A549 (cell line): ENCODE measurements around the gene TCF4. TPM values are rescaled to one million over a fixed set of nuclear protein-coding genes. Genes with fewer than 3 reads are reported as not detected.
A peak's percentile ranks its signal among the peaks of the same experiment; 100 is the strongest.

ENCODE experiments used
- ATAC-seq, 2 experiments: fragments of 200-7000 bp in 1 of 2; fragments of >200 bp in 1 of 2; cut with Nextera tagmentation in 1 of 2; cut with Tn5 transposase in 1 of 2; 3 replicates each; pipeline versions ENCODE4 v1.8.0 to v1.9.1; 2018 to 2020; ENCODE audit warnings: mild to moderate bottlenecking in 1 of 2, moderate library complexity in 1 of 2
- CTCF ChIA-PET: fragments of 300-600 bp; sonication (Branson Sonifier 250); formaldehyde crosslinking; extraction: SDS; loops from one replicate; lab custom pipeline; 2021; ENCODE audit warnings: antibody characterized with exemption, inconsistent platforms; lab: Yijun Ruan, JAX
- POLR2A ChIA-PET: fragments of 350-600 bp; formaldehyde crosslinking; extraction: SDS; loops from one replicate; lab custom pipeline; 2021; ENCODE audit warnings: antibody characterized with exemption, inconsistent platforms; lab: Yijun Ruan, JAX
- DNase-seq, 2 experiments: peaks; one replicate each; pipeline versions ENCODE4 v3.0.0 to v3.0.0-alpha.2; 2011 to 2016; ENCODE audit warnings: low read depth in 1 of 2, low spot score in 1 of 2
- FAIRE-seq: peaks from 2 replicates; lab custom pipeline; 2011; peaks lifted over from hg19 to GRCh38; lab: Jason Lieb, UNC
- H3K27ac ChIP-seq, 2 experiments: fragments of >200 bp; sonication (Bioruptor Twin); formaldehyde crosslinking; 3 replicates each; pipeline ENCODE4 v1.5.1; 2016 to 2017
- H3K4me1 ChIP-seq: fragments of >200 bp; sonication (Bioruptor Twin); formaldehyde crosslinking; 3 replicates; pipeline ENCODE4 v1.6.1; 2016
- H3K4me2 ChIP-seq: fragments of >200 bp; sonication (Bioruptor Twin); formaldehyde crosslinking; 3 replicates; pipeline ENCODE4 v1.6.1; 2016
- H3K4me3 ChIP-seq: fragments of >200 bp; sonication (Bioruptor Twin); formaldehyde crosslinking; 3 replicates; pipeline ENCODE4 v1.5.1; 2016
- H3K9me3 ChIP-seq: fragments of >200 bp; sonication (Bioruptor Twin); formaldehyde crosslinking; 3 replicates; pipeline ENCODE4 v1.6.1; 2016
- BCL3 ChIP-seq: fragments of >200 bp; sonication (Bioruptor Twin); formaldehyde crosslinking; IDR thresholded peaks from 3 replicates; pipeline ENCODE4 v1.6.1; 2016
- CBX8 ChIP-seq: fragments of 200-600 bp; sonication (generic); IDR thresholded peaks from 2 replicates; pipeline ENCODE4 v1.6.1; 2016
- CEBPB ChIP-seq, 2 experiments: fragments of >200 bp in 1 of 2; sonication (Bioruptor Twin) in 1 of 2; formaldehyde crosslinking in 1 of 2; IDR thresholded peaks; 2 replicates each; pipeline ENCODE4 v1.6.1; 2012 to 2016
- CHD4 ChIP-seq: fragments of 200-600 bp; sonication (generic); IDR thresholded peaks from 2 replicates; pipeline ENCODE4 v1.6.1; 2016; ENCODE audit warnings: antibody characterized with exemption, mild to moderate bottlenecking, borderline replicate concordance
- EP300 ChIP-seq, 2 experiments: fragments of >200 bp; sonication (Bioruptor Twin); formaldehyde crosslinking; IDR thresholded peaks; 2 replicates in 1 of 2; 3 replicates in 1 of 2; pipeline ENCODE4 v1.6.1; 2016 to 2017
- FOSB ChIP-seq: fragments of 250-450 bp; sonication (Bioruptor Pico); IDR thresholded peaks from 2 replicates; pipeline ENCODE4 v1.5.0; 2020; ENCODE audit warnings: mild to moderate bottlenecking, moderate library complexity
- HDAC2 ChIP-seq: fragments of 200-600 bp; sonication (generic); IDR thresholded peaks from 2 replicates; pipeline ENCODE4 v1.6.1; 2016
- HEYL ChIP-seq: fragments of 250-450 bp; sonication (Bioruptor Pico); IDR thresholded peaks from 2 replicates; pipeline ENCODE4 v1.8.0; 2021; ENCODE audit warnings: mild to moderate bottlenecking, moderate library complexity
- JUNB ChIP-seq: fragments of >200 bp; sonication (Bioruptor Twin); formaldehyde crosslinking; IDR thresholded peaks from 2 replicates; pipeline ENCODE4 v1.6.1; 2016
- MAFK ChIP-seq: fragments of 450-650 bp; IDR thresholded peaks from 2 replicates; pipeline ENCODE4 v1.6.1; 2014; ENCODE audit not compliant: partially characterized antibody
- MAX ChIP-seq: IDR thresholded peaks from 2 replicates; pipeline ENCODE4 v1.6.1; 2012
- NFE2L2 ChIP-seq: fragments of 150-350 bp; conservative IDR thresholded peaks from 2 replicates; pipeline ENCODE4 v1.6.1; 2014; ENCODE audit warnings: low read length
- NR3C1 ChIP-seq: fragments of >200 bp; sonication (Bioruptor Twin); formaldehyde crosslinking; IDR thresholded peaks from 3 replicates; pipeline ENCODE4 v1.6.1; 2017
- POLR2A ChIP-seq: IDR thresholded peaks from 2 replicates; pipeline ENCODE4 v1.6.1; 2012; ENCODE audit warnings: mild to moderate bottlenecking, low read length
- ZC3H11A ChIP-seq: fragments of 450-650 bp; IDR thresholded peaks from 2 replicates; pipeline ENCODE4 v1.6.1; 2014; ENCODE audit warnings: antibody characterized with exemption, mild to moderate bottlenecking
- ZFP36 ChIP-seq: fragments of 450-650 bp; IDR thresholded peaks from 2 replicates; pipeline ENCODE4 v1.6.1; 2014; ENCODE audit warnings: borderline replicate concordance; ENCODE audit not compliant: partially characterized antibody
- WGBS: methylation state at CpG from one replicate; pipeline ENCODE4 v1.1.6; 2017; ENCODE audit errors: missing lambda C conversion rate; 5-methylcytosine and 5-hydroxymethylcytosine counted together
- polyA minus RNA-seq: library from RNA; depleted of rRNA, polyadenylated mRNA; stranded (reverse); fragments of >200 nt; gene quantifications from 2 replicates; pipeline ENCODE4 v1.2.3, GENCODE V29; 2011; rRNA and poly(A)+ RNA removed
- polyA plus RNA-seq, 4 experiments: library from polyadenylated mRNA; depleted of rRNA in 3 of 4; stranded (reverse); fragments of >200 nt; fragmentation: RNase III in 1 of 4; extraction: RNeasy Plus Mini Kit Qiagen cat#74134 plus additional on column Dnase treatment in 1 of 4; gene quantifications; 2 replicates in 3 of 4; 3 replicates in 1 of 4; pipeline ENCODE4 v1.2.3, GENCODE V29; 2011 to 2017
- TF ChIP-seq, protein P1 (sequence below): fragments of 250-450 bp; sonication (Bioruptor Pico); IDR thresholded peaks from 2 replicates; pipeline ENCODE4 v1.5.0; 2020; ENCODE audit warnings: low read depth, mild to moderate bottlenecking, moderate library complexity
- TF ChIP-seq, protein P2 (sequence below): fragments of >200 bp; sonication (Bioruptor Twin); formaldehyde crosslinking; IDR thresholded peaks from 2 replicates; pipeline ENCODE4 v1.6.1; 2016
- TF ChIP-seq, protein P3 (sequence below): fragments of >200 bp; sonication (Bioruptor Twin); formaldehyde crosslinking; IDR thresholded peaks from 3 replicates; pipeline ENCODE4 v1.5.1; 2016
- TF ChIP-seq, protein P4 (sequence below): fragments of 450-650 bp; IDR thresholded peaks from 2 replicates; pipeline ENCODE4 v1.6.1; 2014; ENCODE audit warnings: antibody characterized with exemption

TCF4 gene
- 3.8 and 4.0 TPM in 2 replicates for polyA plus RNA-seq (2011; rRNA removed)
- 1.9 and 2.7 TPM in 2 replicates for polyA plus RNA-seq (2012; cell fraction: cytosol; rRNA removed)
- polyA plus RNA-seq (2012; cell fraction: nucleus; rRNA removed) = 2.3 and 3.0 TPM in 2 replicates
- polyA plus RNA-seq (2017; fragmentation: RNase III; extraction: RNeasy Plus Mini Kit Qiagen cat#74134 plus additional on column Dnase treatment) = 2.2 to 3.5 TPM (median 3.0 TPM) in 3 replicates
- 12.7 and 15.8 TPM in 2 replicates for polyA minus RNA-seq

DNA sequence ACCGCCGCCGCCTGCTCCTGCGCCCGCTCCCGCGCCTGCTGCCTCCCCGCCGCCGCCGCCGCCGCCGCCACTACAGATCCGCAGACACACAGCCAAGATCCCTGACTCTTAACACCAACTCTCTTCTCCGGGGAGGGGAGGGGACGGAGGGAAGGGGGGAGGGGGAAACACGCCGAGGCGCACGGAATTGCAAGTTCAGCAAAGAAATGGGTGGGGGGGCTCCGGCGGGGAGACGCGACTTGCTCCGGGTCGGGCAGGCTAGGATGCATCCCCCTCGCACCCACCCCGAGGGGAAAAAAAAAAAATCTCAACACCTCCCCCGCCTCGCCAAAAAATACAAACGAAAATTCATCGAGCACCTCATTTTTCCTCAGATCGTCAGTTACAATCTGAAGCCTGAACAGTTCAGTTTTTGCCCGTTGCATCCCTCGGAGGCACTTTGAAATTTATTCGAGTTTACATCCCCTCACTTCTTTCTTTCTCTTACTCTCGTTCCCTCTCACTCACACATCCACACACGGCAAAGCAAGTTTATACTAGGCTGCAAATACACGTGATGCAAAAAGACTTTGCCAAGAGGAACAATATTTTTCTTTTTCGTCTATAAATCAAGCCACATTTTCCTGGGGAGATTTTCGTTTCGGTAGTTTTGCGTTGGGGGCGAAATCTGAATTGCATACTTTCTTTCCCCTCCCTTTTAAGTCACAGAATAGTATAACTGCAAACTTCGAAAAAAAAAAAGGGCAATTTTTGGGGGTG is at the start of gene TCF4:
Gene TCF4, minus strand, starts transcription at position 82 of the 759 bp plus-strand sequence. CDS start 1,076 bp downstream, outside the sequence.
- Histone ChIP-seq H3K27ac (peak within 1 kb of the TSS; percentile 83 to 98), H3K4me3 (peak within 1 kb of the TSS; percentile 81), H3K4me1 (no peaks in the 10 kb centered on the region), H3K4me2 (peak within 1 kb of the TSS; percentile 96), H3K9me3 (no peaks in the 10 kb centered on the region)
- no peak for FAIRE-seq
- CTCF ChIA-PET = no interaction called here
- POLR2A ChIA-PET = interaction anchor here (0.6 to 0.7 kb wide), 2 partner anchors 189 to 289 kb away, joined by 3 read pairs; no protein-coding TSS in a partner anchor
- peak; percentile 56 to 63 for ATAC-seq
- DNase-seq = peak; percentile 12 to 33
- TF ChIP-seq NR3C1 (no peak), CHD4 (no peak), CBX8 (0 out of 2 replicates have a peak, but pooled peaks have one; percentile 55), HEYL (CRISPR knock-in tag) (no peak), JUNB (no peak), POLR2A (no peak), ZC3H11A (no peak), ZFP36 (no peak), NFE2L2 (no peak), EP300 (IDR thresholded peaks at IDR 0.05) (no peak), MAFK (no peak), BCL3 (no peak), MAX (peak; percentile 3; the same call in 1 of the 2 replicates)
- TF ChIP-seq, protein P1, sequence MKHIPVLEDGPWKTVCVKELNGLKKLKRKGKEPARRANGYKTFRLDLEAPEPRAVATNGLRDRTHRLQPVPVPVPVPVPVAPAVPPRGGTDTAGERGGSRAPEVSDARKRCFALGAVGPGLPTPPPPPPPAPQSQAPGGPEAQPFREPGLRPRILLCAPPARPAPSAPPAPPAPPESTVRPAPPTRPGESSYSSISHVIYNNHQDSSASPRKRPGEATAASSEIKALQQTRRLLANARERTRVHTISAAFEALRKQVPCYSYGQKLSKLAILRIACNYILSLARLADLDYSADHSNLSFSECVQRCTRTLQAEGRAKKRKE (CRISPR knock-in tag) = no peak
- TF ChIP-seq, protein P2, sequence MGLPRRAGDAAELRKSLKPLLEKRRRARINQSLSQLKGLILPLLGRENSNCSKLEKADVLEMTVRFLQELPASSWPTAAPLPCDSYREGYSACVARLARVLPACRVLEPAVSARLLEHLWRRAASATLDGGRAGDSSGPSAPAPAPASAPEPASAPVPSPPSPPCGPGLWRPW = no peak
- TF ChIP-seq, protein P3, sequence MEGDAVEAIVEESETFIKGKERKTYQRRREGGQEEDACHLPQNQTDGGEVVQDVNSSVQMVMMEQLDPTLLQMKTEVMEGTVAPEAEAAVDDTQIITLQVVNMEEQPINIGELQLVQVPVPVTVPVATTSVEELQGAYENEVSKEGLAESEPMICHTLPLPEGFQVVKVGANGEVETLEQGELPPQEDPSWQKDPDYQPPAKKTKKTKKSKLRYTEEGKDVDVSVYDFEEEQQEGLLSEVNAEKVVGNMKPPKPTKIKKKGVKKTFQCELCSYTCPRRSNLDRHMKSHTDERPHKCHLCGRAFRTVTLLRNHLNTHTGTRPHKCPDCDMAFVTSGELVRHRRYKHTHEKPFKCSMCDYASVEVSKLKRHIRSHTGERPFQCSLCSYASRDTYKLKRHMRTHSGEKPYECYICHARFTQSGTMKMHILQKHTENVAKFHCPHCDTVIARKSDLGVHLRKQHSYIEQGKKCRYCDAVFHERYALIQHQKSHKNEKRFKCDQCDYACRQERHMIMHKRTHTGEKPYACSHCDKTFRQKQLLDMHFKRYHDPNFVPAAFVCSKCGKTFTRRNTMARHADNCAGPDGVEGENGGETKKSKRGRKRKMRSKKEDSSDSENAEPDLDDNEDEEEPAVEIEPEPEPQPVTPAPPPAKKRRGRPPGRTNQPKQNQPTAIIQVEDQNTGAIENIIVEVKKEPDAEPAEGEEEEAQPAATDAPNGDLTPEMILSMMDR = no peak
- TF ChIP-seq, protein P4, sequence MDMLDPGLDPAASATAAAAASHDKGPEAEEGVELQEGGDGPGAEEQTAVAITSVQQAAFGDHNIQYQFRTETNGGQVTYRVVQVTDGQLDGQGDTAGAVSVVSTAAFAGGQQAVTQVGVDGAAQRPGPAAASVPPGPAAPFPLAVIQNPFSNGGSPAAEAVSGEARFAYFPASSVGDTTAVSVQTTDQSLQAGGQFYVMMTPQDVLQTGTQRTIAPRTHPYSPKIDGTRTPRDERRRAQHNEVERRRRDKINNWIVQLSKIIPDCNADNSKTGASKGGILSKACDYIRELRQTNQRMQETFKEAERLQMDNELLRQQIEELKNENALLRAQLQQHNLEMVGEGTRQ = no peak
- WGBS = 1% methylated on average over 23 of the region's 46 CpGs

DNA sequence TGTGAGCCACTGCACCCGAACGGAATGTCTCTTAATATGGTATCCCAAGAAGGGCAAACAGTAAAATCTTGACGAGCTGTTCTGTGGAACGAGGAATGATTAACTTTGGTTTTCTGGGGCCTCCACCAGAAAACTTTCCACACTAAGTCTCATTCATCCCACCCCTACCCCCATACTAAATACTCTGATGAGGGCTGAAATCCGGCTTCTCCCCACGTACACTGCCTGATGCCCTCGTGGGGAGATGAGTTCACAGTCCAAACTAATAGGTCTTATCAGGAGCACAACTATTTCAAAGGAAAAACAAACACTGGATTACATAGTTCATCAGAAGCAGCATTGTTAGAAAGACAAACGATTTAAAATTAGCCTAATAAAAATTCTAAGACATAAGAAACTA is 49.2 kb upstream of the TCF4 start:
- TF ChIP-seq FOSB (no peak), CEBPB (IDR thresholded peaks at IDR 0.05) (no peak), NFE2L2 (no peak), HDAC2 (no peak)
- TF ChIP-seq, all 56 proteins: peak for 0
- FAIRE-seq = no peak
- no peak overlapping the region for H3K4me2 ChIP-seq
- H3K9me3 ChIP-seq = no peaks in the 10 kb centered on the region
- no peak for DNase-seq
- ChIA-PET POLR2A (no interaction called here), CTCF (interaction anchor here (0.5 kb wide), 1 partner anchor 538 kb away, joined by 3 read pairs; no protein-coding TSS in a partner anchor)
- no peak overlapping the region for H3K4me3 ChIP-seq
- 48% methylated on average over 8 of the region's 8 CpGs for WGBS
- H3K27ac ChIP-seq = no peak overlapping the region
- H3K4me1 ChIP-seq = no peaks in the 10 kb centered on the region
- ATAC-seq = no peak
